ENCODE results near the gene MAP4K2. TPM values are rescaled to one million over a fixed set of nuclear protein-coding genes. Genes with fewer than 3 reads are reported as not detected.
A peak's percentile ranks its signal among the peaks of the same experiment; 100 is the strongest.

MAP4K2 gene
- total and polyA plus RNA-seq, 2 experiments from 2014 or later: 9.9 to 42.6 TPM

DNA sequence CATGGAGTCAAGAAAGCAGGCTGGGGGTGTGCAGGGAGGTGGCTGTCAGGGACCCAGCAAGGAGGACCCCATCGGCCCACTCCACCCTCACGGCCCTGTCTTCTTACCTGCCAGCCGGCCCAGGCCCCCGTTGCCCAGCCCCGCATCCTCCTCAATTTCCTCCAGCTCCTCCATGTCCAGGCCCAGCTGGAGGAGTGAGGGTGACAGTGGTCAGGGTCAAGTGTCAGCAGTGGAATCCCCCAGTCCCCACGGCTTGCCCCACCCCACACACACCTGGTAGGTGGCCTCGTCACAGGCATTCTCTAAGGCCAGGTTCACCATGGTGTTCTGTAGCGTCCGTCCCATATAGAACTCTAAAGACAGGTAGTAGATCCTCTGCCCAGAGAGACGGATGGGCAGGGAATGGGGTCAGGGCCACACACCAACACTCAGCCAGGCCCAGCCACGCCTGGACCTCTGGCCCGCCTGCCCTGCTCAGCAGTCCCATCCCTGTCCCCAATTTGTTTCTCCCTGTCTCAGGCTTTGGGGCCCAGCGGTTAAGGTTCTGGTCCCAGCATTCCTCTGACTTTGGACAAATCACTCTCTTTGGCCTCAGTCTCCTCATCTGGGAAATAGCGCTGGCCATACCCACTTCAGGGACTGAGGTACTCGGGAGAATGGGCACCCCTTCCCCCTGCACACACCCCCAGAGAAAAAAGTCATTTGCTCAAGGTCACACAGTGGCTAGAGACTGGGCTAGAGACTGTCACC is 44.5 kb downstream of the MAP4K2 start:
- H3F3A ChIP-seq (replicated peaks; ENCODE audit: low read depth): peaks cover 35% of the 10 kb centered on the region
- H3K27me3 ChIP-seq (ENCODE audit: insufficient read depth): no peaks in the 10 kb centered on the region
- no peaks in the 10 kb centered on the region; the same call in 1 of the 3 replicates for H3K9me3 Mint-ChIP-seq
- H3K27me3 Mint-ChIP-seq (ENCODE audit: insufficient read depth, low read depth, poor library complexity): peaks cover 32% of the 10 kb centered on the region
- no peak overlapping the region for H3K4me3 ChIP-seq
- H4K20me1 ChIP-seq (replicated peaks; ENCODE audit: insufficient read depth): 0 out of 2 replicates have a peak, but pooled peaks cover under 1% of the 10 kb centered on the region
- no peak for ATAC-seq
- H3K36me3 Mint-ChIP-seq (ENCODE audit: low read depth): peaks cover 13% of the 10 kb centered on the region; the same call in 2 of the 3 replicates
- no peak overlapping the region for H2AFZ ChIP-seq
- no peak for DNase-seq (ENCODE audit: low spot score)
- no peak overlapping the region for H3K27ac Mint-ChIP-seq
- H3K9me2 ChIP-seq (ENCODE audit: insufficient read depth): no peaks in the 10 kb centered on the region
- H3K79me2 ChIP-seq (replicated peaks; ENCODE audit: insufficient read depth): no peaks in the 10 kb centered on the region
- TF ChIP-seq, protein P1, sequence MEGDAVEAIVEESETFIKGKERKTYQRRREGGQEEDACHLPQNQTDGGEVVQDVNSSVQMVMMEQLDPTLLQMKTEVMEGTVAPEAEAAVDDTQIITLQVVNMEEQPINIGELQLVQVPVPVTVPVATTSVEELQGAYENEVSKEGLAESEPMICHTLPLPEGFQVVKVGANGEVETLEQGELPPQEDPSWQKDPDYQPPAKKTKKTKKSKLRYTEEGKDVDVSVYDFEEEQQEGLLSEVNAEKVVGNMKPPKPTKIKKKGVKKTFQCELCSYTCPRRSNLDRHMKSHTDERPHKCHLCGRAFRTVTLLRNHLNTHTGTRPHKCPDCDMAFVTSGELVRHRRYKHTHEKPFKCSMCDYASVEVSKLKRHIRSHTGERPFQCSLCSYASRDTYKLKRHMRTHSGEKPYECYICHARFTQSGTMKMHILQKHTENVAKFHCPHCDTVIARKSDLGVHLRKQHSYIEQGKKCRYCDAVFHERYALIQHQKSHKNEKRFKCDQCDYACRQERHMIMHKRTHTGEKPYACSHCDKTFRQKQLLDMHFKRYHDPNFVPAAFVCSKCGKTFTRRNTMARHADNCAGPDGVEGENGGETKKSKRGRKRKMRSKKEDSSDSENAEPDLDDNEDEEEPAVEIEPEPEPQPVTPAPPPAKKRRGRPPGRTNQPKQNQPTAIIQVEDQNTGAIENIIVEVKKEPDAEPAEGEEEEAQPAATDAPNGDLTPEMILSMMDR (conservative IDR thresholded peaks at IDR 0.05; ENCODE audit: low read depth in 2 of 2): no peak
- TF ChIP-seq, protein P2, sequence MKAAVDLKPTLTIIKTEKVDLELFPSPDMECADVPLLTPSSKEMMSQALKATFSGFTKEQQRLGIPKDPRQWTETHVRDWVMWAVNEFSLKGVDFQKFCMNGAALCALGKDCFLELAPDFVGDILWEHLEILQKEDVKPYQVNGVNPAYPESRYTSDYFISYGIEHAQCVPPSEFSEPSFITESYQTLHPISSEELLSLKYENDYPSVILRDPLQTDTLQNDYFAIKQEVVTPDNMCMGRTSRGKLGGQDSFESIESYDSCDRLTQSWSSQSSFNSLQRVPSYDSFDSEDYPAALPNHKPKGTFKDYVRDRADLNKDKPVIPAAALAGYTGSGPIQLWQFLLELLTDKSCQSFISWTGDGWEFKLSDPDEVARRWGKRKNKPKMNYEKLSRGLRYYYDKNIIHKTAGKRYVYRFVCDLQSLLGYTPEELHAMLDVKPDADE (IDR thresholded peaks at IDR 0.05): no peak
- TF ChIP-seq JUNB (IDR thresholded peaks at IDR 0.05; ENCODE audit: unreplicated experiment) (no peak), EZH2 (IDR thresholded peaks at IDR 0.05; ENCODE audit: low read depth, unreplicated experiment) (no peak), POLR2AphosphoS5 (IDR thresholded peaks at IDR 0.05; ENCODE audit: low read depth) (no peak), ZNF331 (CRISPR knock-in tag; IDR thresholded peaks at IDR 0.05; ENCODE audit: low read depth) (no peak), EZH2phosphoT487 (IDR thresholded peaks at IDR 0.05; ENCODE audit: unreplicated experiment) (no peak), ZNF114 (CRISPR knock-in tag; IDR thresholded peaks at IDR 0.05) (no peak), CREB1 (CRISPR knock-in tag; IDR thresholded peaks at IDR 0.05; ENCODE audit: low read depth) (no peak), STAT1 (IDR thresholded peaks at IDR 0.05; ENCODE audit: unreplicated experiment) (no peak), NANOG (IDR thresholded peaks at IDR 0.05; ENCODE audit: borderline replicate concordance) (no peak)
- TF ChIP-seq, protein P3, sequence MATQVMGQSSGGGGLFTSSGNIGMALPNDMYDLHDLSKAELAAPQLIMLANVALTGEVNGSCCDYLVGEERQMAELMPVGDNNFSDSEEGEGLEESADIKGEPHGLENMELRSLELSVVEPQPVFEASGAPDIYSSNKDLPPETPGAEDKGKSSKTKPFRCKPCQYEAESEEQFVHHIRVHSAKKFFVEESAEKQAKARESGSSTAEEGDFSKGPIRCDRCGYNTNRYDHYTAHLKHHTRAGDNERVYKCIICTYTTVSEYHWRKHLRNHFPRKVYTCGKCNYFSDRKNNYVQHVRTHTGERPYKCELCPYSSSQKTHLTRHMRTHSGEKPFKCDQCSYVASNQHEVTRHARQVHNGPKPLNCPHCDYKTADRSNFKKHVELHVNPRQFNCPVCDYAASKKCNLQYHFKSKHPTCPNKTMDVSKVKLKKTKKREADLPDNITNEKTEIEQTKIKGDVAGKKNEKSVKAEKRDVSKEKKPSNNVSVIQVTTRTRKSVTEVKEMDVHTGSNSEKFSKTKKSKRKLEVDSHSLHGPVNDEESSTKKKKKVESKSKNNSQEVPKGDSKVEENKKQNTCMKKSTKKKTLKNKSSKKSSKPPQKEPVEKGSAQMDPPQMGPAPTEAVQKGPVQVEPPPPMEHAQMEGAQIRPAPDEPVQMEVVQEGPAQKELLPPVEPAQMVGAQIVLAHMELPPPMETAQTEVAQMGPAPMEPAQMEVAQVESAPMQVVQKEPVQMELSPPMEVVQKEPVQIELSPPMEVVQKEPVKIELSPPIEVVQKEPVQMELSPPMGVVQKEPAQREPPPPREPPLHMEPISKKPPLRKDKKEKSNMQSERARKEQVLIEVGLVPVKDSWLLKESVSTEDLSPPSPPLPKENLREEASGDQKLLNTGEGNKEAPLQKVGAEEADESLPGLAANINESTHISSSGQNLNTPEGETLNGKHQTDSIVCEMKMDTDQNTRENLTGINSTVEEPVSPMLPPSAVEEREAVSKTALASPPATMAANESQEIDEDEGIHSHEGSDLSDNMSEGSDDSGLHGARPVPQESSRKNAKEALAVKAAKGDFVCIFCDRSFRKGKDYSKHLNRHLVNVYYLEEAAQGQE (IDR thresholded peaks at IDR 0.05; ENCODE audit: unreplicated experiment): no peak
- TF ChIP-seq, protein P4, sequence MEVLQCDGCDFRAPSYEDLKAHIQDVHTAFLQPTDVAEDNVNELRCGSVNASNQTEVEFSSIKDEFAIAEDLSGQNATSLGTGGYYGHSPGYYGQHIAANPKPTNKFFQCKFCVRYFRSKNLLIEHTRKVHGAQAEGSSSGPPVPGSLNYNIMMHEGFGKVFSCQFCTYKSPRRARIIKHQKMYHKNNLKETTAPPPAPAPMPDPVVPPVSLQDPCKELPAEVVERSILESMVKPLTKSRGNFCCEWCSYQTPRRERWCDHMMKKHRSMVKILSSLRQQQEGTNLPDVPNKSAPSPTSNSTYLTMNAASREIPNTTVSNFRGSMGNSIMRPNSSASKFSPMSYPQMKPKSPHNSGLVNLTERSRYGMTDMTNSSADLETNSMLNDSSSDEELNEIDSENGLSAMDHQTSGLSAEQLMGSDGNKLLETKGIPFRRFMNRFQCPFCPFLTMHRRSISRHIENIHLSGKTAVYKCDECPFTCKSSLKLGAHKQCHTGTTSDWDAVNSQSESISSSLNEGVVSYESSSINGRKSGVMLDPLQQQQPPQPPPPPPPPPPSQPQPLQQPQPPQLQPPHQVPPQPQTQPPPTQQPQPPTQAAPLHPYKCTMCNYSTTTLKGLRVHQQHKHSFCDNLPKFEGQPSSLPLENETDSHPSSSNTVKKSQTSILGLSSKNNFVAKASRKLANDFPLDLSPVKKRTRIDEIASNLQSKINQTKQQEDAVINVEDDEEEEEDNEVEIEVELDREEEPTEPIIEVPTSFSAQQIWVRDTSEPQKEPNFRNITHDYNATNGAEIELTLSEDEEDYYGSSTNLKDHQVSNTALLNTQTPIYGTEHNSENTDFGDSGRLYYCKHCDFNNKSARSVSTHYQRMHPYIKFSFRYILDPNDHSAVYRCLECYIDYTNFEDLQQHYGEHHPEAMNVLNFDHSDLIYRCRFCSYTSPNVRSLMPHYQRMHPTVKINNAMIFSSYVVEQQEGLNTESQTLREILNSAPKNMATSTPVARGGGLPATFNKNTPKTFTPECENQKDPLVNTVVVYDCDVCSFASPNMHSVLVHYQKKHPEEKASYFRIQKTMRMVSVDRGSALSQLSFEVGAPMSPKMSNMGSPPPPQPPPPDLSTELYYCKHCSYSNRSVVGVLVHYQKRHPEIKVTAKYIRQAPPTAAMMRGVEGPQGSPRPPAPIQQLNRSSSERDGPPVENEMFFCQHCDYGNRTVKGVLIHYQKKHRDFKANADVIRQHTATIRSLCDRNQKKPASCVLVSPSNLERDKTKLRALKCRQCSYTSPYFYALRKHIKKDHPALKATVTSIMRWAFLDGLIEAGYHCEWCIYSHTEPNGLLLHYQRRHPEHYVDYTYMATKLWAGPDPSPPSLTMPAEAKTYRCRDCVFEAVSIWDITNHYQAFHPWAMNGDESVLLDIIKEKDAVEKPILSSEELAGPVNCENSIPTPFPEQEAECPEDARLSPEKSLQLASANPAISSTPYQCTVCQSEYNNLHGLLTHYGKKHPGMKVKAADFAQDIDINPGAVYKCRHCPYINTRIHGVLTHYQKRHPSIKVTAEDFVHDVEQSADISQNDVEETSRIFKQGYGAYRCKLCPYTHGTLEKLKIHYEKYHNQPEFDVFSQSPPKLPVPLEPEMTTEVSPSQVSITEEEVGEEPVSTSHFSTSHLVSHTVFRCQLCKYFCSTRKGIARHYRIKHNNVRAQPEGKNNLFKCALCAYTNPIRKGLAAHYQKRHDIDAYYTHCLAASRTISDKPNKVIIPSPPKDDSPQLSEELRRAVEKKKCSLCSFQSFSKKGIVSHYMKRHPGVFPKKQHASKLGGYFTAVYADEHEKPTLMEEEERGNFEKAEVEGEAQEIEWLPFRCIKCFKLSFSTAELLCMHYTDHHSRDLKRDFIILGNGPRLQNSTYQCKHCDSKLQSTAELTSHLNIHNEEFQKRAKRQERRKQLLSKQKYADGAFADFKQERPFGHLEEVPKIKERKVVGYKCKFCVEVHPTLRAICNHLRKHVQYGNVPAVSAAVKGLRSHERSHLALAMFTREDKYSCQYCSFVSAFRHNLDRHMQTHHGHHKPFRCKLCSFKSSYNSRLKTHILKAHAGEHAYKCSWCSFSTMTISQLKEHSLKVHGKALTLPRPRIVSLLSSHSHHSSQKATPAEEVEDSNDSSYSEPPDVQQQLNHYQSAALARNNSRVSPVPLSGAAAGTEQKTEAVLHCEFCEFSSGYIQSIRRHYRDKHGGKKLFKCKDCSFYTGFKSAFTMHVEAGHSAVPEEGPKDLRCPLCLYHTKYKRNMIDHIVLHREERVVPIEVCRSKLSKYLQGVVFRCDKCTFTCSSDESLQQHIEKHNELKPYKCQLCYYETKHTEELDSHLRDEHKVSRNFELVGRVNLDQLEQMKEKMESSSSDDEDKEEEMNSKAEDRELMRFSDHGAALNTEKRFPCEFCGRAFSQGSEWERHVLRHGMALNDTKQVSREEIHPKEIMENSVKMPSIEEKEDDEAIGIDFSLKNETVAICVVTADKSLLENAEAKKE (CRISPR knock-in tag; IDR thresholded peaks at IDR 0.05): no peak
- 0 out of 2 replicates have a peak overlapping the region, but pooled peaks have one; percentile 49 for H3K4me2 ChIP-seq
- H3K4me3 Mint-ChIP-seq: no peak overlapping the region
- H3K4me1 ChIP-seq (ENCODE audit: insufficient read depth): peaks cover 44% of the 10 kb centered on the region
- no peak overlapping the region for H3K27ac ChIP-seq (ENCODE audit: low read depth)
- peaks cover 54% of the 10 kb centered on the region for H3K4me1 Mint-ChIP-seq
- no peaks in the 10 kb centered on the region for H3K36me3 ChIP-seq (ENCODE audit: insufficient read depth)
